ENCODE results near the gene BICRA. TPM values are rescaled to one million over a fixed set of nuclear protein-coding genes. Genes with fewer than 3 reads are reported as not detected.
"Not testable (repeated sequence)": the region's sequence is repeated elsewhere in the genome, so short reads cannot be mapped to it uniquely, and the experiment has no call there.

Gene BICRA
- total RNA-seq, 1 experiment from 2014 or later: 4.2 TPM

DNA sequence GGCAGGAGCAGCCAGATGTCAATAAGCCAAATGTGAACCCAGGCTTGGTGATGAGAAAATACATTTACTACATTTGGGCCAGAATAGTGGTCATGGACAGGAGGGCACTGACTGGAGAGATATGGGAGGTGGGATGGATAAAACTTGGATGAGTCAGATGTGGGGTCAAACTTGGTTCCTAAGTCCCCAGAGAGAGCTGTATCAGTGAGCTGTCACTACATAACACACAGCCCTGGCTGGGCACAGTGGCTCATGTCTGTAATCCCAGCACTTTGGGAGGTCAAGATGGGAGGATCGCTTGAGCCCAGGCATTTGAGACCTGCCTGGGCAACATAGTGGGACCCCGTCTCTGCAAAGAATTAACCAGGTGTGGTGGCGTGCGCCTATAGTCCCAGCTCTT lies 52.7 kb downstream of the BICRA start:
- DNase-seq (ENCODE audit: low read depth): peak; percentile 32

DNA sequence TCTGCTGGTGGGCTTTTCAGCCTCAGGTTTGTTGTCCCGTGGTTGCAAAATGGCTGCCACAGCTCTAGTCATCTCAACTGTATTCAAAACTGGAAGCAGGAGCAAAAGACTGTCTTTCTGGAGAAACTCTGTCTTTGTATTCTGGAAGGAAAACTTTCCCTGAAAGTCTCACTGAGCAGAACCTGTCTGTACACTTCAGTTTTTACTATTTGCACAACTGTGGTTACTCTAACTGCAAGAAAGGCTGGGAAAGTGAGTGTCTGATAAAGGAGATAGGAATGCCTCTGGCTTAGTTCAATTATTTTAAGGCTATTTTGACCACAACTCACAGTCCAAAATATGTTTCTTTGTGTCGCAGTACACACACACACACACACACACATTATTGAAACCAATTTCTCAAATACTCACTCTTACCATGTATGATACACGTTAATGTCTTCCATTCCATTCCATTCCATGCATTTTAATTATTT lies 54.5 kb downstream of the BICRA start:
- peak; percentile 92 for DNase-seq (ENCODE audit: low read depth)

DNA sequence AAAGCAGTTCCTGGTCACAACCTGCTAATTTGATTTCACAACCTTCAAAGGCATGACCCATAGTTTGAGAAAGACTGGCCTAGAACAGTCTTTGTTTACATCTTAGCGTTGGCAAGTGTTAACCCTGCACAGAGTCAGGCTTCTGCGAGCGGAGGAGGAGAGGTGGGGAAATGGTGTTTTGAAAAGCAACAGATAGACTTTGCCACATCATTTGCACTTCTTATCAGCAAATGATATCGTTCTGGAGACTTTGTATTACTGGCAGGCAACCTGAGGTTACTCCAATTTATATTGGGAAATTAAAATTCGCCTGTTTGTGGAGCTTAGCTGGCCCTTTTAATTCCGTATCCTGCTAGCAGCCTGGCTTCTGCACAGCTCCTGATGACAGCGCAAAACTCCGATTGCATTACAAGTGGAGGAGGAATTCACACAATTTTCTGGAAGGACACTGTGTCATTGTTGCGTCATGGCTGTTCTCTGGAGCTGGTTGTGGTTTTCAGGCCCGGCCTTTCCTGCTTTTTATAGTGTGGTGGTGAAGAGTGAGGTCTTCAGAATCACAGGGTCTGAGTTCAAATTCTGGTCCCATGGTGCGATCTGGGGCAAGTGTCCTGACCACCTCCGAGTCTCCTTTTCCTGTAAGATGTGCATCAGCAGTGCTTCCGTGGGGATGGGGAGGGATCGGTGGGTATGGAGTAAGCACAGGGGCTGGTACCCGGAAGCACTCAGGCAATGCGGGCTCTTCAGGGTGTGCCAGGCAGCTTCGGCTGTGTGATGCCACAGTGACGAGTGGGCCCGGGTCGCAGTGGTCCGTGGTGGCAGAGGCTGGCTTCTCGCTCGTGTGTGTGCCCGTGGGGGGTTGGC lies 55.2 kb downstream of the BICRA start:
- DNase-seq (ENCODE audit: low read depth): peak; percentile 98

DNA sequence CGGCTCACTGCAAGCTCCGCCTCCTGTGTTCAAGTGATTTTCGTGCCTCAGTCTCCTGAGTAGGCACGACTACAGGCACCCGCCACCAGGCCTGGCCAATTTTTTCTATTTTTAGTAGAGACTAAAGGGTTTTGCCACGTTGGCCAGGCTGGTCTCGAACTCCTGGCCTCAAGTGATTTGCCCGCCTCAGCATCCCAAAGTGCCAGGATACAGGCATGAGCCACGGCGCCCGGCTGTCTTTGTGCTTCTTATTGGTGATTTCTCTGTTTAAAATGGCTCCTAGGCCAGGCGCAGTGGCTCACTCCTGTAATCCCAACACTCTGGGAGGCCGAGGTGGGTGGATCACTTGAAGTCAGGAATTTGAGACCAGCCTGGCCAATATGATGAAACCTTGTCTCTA lies 59.6 kb downstream of the BICRA start:
- DNase-seq (ENCODE audit: low read depth): not testable (repeated sequence)

DNA sequence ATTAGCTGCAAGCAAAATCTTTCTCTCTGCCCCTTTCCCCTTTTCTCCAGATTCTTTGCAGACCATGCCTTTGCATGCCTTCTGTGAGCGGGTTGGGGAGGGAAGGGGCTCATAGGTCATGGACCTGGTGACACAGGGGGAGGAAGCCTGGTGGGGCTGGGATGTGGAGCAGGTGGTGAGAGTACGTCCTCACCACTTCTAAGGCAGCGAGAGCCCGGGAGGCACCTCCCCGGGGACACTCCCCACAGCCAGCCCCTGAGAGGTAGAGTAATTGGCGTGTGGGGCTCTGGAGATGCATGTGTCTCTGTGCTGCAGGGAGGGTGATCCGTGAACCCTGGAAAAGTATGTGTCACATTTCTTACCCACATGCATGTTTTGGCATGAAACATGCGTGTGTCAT lies 61.8 kb downstream of the BICRA start:
- no peak for DNase-seq (ENCODE audit: low read depth)

DNA sequence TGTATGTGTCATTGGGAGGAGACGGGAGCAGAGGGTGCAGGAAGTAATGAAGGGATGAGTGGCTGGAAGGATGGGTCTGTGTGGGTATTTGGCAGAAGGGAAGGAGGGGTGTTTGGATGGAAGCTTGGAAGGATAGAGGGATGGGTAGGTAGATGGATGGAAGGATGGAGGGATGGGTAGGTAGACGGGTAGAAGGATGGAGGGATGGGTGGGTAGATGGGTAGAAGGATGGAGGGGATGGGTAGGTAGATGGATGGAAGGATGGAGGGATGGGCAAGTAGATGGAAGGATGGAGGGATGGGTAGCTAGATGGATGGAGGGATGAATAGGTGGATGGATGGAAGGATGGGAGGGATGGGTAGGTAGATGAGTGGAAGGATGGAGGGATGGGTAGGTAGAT lies 62.6 kb downstream of the BICRA start:
- no peak for DNase-seq (ENCODE audit: low read depth)

DNA sequence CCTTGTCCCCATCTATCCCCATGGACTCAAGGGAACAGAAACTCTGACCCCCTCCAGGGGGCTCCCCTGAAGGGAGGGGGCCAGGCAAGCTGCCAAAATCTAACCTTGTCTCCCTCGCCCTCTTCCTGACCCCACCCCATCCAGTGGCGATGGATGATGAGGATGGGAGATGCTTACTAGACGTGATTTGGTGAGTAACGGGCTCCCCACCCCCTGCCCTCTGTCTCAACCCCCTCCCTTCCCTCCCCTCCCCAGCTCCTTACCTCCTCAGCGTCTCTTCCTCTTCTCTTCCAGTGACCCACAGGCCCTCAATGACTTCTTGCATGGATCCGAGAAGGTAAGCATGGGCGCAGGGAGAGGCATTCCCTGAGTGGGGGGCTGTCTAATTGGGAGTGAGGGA lies 64.5 kb downstream of the BICRA start:
- DNase-seq (ENCODE audit: low read depth): no peak

DNA sequence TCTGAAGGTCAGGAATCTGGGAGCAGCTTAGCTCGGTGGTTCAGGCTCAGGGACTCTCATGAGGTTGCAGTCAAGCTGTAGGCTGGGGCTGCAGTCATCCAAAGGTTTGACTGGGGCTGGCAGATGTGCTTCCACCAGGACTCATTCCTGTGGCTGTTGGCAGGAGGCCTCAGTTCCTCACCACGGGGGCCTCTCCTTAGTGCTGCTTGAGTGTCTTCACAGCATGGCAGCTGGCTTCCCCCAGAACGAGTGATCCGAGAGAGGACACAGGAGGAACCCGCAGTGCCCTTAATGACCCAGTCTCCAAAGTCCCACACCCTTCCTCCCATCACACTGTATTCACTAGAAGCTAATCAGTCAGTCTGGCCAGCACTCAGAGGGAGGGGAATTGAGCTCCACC lies 65.6 kb downstream of the BICRA start:
- peak; percentile 12 for DNase-seq (ENCODE audit: low read depth)

DNA sequence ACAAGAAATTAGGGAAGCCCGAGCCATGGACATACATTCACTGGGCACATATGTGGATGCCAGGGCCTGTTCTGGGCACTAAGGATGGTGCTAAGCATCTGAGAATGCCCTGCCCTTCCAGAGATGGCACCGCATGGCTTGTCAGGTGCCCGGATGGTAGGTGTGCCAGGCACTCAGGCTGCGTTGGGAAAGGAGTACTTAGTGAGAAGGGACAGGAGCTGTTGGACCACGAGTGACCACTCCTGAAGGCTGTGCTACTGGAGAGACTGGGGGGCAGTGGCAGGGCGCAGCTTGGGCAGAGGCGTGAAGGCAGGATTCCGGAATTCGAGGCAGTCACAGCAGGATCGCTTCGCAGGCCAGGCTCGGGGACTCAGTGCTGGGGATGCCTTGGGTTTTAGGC lies 66.3 kb downstream of the BICRA start:
- DNase-seq (ENCODE audit: low read depth): no peak

DNA sequence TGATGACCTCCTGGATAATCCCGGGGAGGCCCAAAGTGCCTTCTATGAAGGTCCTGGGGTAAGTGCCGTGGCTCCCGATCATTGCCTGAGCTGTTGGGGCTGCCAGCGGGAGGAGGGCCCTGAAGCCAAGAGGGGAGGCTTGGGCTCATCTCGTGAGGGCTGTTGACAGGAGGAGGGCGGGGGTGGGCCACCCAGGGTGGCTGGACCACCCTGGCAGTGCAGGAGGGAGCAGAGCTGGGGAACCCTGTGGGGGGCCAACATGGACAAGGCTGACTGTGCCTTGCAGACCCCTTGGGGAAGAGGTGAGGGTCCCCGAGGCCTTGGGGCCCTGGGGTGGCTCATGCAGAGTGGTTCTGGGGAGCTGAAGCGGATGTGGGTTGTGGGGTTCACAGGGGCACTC lies 66.9 kb downstream of the BICRA start:
- no peak for DNase-seq (ENCODE audit: low read depth)

DNA sequence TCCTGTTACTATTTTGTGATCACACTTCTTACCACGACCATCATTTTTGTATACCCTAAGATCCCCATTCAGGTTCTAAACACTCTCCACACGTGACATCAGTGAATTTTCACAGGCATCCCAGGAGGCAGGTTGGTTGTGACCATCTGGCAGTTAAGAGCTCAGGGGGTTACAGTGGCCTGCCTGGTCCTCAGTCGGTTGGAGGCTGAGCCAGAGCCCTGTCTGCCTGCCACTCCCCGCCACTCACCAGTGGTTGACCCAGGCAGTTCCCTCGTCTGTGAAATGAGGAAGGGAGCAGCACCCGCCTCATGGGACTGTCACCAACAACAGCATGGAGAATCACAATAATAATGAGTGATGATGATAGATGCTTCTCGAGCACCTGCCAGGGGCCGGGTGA lies 67.9 kb downstream of the BICRA start:
- no peak for DNase-seq (ENCODE audit: low read depth)

DNA sequence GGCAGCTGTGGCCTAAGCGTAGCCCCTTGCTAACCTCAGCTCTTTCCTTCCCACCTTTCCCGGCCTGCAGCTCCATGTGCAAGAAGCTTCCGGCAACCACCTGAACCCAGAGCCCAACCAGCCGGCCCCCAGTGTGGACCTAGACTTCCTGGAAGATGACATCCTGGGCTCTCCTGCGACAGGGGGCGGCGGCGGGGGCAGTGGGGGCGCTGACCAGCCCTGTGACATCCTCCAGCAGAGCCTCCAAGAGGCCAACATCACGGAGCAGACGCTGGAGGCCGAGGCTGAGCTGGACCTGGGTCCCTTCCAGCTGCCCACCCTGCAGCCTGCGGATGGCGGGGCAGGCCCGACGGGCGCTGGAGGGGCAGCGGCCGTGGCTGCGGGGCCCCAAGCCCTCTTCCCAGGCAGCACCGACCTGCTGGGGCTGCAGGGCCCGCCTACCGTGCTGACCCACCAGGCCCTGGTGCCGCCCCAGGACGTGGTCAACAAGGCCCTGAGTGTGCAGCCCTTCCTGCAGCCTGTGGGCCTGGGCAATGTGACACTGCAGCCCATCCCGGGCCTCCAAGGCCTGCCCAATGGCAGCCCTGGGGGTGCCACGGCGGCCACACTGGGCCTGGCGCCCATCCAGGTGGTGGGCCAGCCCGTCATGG lies 70.4 kb downstream of the BICRA start:
- DNase-seq (ENCODE audit: low read depth): no peak

DNA sequence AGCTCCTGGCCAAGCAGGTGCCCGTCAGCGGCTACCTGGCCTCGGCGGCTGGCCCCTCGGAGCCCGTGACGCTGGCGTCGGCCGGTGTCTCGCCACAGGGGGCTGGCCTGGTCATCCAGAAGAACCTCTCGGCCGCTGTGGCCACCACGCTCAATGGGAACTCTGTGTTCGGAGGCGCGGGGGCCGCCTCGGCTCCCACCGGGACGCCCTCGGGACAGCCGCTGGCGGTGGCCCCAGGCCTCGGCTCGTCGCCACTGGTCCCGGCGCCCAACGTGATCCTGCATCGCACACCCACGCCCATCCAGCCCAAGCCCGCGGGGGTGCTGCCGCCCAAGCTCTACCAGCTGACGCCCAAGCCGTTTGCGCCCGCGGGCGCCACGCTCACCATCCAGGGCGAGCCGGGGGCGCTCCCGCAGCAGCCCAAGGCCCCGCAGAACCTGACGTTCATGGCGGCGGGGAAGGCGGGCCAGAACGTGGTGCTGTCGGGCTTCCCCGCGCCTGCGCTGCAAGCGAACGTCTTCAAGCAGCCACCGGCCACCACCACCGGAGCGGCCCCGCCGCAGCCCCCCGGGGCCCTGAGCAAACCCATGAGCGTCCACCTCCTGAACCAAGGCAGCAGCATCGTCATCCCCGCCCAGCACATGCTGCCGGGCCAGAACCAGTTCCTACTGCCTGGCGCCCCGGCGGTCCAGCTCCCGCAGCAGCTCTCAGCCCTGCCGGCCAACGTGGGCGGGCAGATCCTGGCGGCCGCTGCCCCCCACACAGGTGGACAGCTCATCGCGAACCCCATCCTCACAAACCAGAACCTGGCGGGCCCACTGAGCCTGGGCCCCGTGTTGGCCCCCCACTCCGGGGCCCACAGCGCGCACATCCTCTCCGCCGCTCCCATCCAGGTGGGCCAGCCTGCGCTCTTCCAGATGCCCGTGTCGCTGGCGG lies 71.3 kb downstream of the BICRA start:
- DNase-seq (ENCODE audit: low read depth): no peak

DNA sequence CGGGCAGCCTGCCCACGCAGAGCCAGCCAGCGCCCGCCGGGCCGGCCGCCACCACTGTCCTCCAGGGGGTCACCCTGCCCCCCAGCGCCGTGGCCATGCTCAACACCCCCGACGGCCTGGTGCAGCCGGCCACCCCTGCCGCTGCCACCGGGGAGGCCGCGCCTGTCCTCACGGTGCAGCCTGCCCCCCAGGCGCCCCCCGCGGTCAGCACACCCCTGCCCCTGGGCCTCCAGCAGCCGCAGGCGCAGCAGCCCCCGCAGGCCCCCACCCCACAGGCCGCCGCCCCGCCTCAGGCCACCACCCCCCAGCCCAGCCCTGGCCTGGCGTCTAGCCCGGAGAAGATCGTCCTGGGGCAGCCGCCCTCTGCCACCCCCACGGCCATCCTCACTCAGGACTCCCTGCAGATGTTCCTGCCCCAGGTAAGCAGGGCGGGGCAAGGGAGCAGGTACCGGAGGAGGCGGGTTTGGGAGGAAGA lies 72.0 kb downstream of the BICRA start:
- DNase-seq (ENCODE audit: low read depth): no peak

DNA sequence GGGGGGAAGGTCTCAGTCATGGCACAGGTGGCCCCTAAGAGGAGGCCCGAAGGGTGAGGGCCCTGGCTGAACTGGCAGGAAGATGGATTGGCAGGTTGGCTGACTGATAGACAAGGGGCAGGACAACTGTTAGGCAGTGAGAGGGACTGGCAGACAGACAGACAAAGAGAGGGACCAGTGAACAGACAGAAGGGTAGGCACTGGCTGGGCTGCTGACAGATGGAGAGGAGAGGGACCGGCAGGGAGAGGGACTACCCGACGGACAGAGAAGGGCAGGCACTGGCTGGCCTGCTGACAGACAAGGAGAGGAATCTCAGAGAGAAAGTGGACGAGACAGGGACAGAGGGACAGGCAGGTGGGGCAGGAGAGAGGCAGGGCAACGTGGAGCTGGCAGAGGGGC lies 72.5 kb downstream of the BICRA start:
- no peak for DNase-seq (ENCODE audit: low read depth)

DNA sequence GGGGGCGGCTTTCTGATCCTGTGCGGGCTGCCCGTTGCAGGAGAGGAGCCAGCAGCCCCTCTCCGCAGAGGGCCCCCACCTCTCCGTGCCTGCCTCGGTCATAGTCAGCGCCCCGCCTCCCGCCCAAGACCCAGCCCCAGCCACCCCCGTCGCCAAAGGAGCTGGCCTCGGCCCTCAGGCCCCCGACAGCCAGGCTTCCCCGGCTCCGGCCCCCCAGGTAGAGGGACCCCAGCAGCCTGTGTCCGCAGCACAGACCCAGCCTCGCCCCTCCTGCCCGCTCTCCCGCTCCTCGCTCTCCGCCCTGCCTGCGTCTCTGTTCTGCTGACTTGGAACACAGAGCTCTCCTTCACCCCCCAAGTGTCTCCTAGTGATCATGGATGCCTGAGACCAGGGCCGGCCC lies 73.0 kb downstream of the BICRA start:
- no peak for DNase-seq (ENCODE audit: low read depth)

DNA sequence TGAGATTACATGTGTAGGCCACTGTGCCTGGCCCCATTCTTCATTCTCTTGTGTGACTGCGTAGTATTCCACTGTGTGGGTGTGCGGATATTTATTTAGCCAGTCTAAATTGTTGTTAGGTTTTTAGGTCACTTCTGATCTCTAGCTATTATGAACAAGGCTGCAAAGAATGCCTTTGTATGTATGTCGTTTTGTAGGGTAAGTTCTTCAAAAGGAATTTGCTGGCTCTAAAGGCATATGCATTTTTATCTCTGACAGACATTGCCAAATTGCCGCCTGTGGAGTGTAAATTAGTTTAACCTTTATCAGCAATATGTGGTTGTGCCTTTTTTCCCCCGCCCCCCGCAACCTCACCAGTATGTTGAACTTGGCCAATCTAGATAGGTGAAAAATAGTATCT lies 74.0 kb downstream of the BICRA start:
- no peak for DNase-seq (ENCODE audit: low read depth)

DNA sequence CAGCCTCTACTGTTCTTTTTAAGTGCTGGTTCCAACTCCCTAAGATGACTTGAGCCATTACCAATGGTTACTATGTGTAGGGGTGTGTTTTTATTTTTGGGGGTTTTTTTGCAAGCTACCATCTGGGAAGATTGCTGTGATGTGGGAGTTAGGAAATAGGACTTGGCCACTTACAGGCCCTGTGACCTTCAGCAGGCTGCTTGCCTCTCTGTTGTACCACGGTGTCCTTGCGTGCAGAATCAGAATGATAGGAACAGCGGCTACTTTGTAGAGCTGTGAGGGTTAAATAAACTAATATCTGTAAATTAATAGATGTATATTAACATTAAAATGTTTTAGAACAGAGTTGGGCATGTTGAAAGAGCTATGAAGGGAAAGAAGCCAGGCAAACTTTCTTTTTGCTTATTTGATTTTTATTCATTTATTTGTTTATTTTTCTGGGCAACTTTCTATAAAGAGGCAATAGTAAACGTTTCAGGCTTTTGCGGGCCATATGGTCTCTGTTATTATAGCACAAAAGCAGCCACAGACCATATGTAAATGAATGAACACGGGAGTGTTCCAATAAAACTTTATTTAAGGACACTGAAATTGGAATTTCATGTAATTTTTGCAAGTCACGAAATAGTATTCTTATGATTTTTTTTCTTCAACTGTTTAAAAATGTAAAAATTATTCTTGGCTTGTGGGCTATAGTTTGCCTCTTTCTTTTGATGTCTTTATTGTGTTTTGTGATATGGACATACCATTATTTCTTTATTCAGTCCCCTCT lies 77.9 kb downstream of the BICRA start:
- no peak for DNase-seq (ENCODE audit: low read depth)

DNA sequence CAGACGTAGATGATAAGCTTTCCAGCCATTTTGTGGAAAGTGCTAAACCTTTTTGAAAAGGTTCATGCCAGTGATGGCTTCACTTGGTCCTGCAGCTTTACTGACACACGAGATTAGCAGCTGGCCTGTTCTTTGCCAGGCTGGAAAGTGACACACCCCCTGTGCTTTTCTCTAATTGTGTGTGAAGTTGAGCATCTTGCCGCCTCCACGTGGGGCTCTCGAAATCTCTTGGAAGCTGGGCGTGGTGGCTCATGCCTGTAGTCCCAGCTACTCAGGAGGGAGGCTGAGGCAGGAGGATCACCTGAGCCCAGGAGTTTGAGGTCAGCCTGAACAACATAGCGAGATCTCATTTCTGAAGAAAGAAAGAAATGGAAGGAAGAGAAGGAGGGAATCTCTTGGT lies 79.0 kb downstream of the BICRA start:
- no peak for DNase-seq (ENCODE audit: low read depth)

DNA sequence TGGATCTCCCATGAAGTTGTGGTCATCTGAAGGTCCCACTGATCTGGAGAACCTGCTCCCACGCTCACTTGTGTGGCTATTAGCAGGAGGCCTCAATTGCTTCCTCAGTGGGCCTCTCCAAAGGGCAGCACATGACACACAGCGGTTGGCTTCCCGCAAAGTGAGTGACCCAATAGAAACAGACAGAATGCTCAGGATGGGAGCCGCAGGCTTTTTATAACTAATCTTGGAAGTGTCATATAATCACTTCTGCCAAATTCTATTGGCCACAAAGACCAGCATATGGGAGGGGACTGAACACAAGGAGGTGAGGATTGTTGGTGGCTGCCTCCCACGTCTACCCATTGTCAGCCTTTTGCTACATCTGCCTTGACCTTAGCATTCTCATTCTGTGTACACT lies 82.2 kb downstream of the BICRA start:
- no peak for DNase-seq (ENCODE audit: low read depth)

DNA sequence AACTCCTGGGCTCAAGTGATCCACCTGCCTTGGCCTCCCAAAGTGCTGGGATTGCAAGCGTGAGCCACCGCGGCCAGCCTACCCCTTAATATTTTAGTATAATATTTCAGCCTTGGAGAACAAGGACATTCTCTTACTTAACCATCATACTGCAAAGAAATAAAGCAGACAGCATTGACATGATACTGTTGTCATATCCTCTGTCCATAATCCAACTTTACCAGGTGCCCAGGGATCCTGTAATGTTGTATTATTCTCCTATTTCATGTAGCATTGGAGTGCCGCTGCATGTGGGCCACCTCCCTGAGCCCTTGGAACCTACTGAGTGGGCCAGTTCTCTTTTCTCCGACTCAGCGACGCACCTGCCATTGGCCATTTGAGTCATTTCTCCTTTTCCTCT lies 82.8 kb downstream of the BICRA start:
- no peak for DNase-seq (ENCODE audit: low read depth)
